ENCODE data around the gene ELAVL2. TPM values are rescaled to one million over a fixed set of nuclear protein-coding genes. Genes with fewer than 3 reads are reported as not detected.

The ELAVL2 gene
- total RNA-seq, 1 experiment from 2014 or later, result 16.8 TPM

DNA sequence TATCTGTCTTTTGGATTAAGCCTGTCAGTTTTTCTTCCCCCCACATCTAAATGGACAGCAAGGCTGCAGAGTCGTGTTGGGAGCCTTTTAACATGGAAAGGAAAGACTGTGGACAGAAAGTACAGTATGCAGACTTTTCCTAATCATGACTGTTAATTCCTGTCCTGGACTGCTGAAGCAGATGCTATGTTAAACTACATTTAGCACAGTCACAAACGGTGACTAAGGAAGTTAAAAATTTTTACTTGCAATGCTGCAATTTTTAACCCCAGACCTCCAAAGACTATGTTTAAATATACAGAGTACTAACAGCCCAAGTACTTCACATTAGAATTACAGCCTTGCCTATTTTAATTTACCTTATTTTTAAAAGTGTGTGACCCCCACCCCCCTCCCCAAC is 51.8 kb downstream of the ELAVL2 start:
- Histone ChIP-seq H2BK15ac (ENCODE audit: low read depth, low read length) (no peak overlapping the region), H3K56ac (ENCODE audit: insufficient read length, low read depth, low read length) (no peak overlapping the region), H3K79me2 (ENCODE audit: insufficient read depth, low read length) (peaks cover 40% of the 10 kb centered on the region; the same call in 1 of the 2 replicates), H2BK12ac (ENCODE audit: insufficient read length, low read depth, low read length) (no peak overlapping the region), H4K20me1 (ENCODE audit: control insufficient read depth, insufficient read depth, insufficient read length) (no peaks in the 10 kb centered on the region), H3K18ac (ENCODE audit: insufficient read length, low read depth, low read length) (no peak overlapping the region), H3K27me3 (ENCODE audit: insufficient read depth, low read length) (no peaks in the 10 kb centered on the region), H2BK5ac (ENCODE audit: insufficient read length, low read length) (no peak overlapping the region), H3K4ac (ENCODE audit: low read depth, low read length) (no peak overlapping the region), H3K23ac (ENCODE audit: insufficient read length, low read depth, low read length) (no peak overlapping the region), H3K9me3 (ENCODE audit: control insufficient read depth, low read depth, low read length) (no peaks in the 10 kb centered on the region), H3K79me1 (ENCODE audit: insufficient read depth, low read depth, low read length, poor library complexity, severe bottlenecking) (no peaks in the 10 kb centered on the region), H2AK5ac (ENCODE audit: insufficient read length, low read length) (no peak overlapping the region), H3K9ac (ENCODE audit: extremely low read depth, insufficient read length, low read length) (no peak overlapping the region), H4K8ac (replicated peaks; ENCODE audit: insufficient read length, low read depth, low read length) (no peak overlapping the region), H2AFZ (ENCODE audit: low read length) (no peak overlapping the region), H3K4me1 (ENCODE audit: insufficient read depth, low read length) (peaks cover 36% of the 10 kb centered on the region), H3K14ac (ENCODE audit: insufficient read depth, low read length) (no peak overlapping the region), H2BK120ac (ENCODE audit: low read depth, low read length, poor library complexity, severe bottlenecking) (no peak overlapping the region), H4K5ac (ENCODE audit: insufficient read length, low read depth, low read length) (no peak overlapping the region), H2BK20ac (ENCODE audit: low read depth, low read length, poor library complexity, severe bottlenecking) (no peak overlapping the region), H3K27ac (ENCODE audit: insufficient read length, low read depth, low read length) (no peak overlapping the region), H4K91ac (ENCODE audit: insufficient read length, low read depth, low read length) (no peak overlapping the region), H3T11ph (ENCODE audit: low read length) (no peak overlapping the region), H3K4me2 (ENCODE audit: insufficient read depth, insufficient read length, low read length) (no peak overlapping the region), H3K23me2 (ENCODE audit: insufficient read length, low read depth, low read length, poor library complexity, severe bottlenecking) (no peaks in the 10 kb centered on the region)
- H3K4me1 Mint-ChIP-seq, result peaks cover 86 to 88% of the 10 kb centered on the region in 2 experiments
- H3K27ac Mint-ChIP-seq, result no peak overlapping the region
- no peaks in the 10 kb centered on the region for H3K9me3 Mint-ChIP-seq
- peaks cover 4 to 15% (median 13%) of the 10 kb centered on the region in 3 experiments; a peak in 6 of 7 replicates for H3K36me3 Mint-ChIP-seq (ENCODE audit: insufficient read depth in 1 of 3, low read depth in 3 of 3)
- no CpG with 5 or more reads among the region's 2 CpGs for whole genome bisulfite sequencing (ENCODE audit: extremely low coverage, insufficient read length, low lambda C conversion rate)
- no peak for TF ChIP-seq CTCF (conservative IDR thresholded peaks at IDR 0.05)
- no peak overlapping the region for H3K4me3 Mint-ChIP-seq
- no peak for DNase-seq
- H3K27me3 Mint-ChIP-seq (ENCODE audit: low read depth), result no peaks in the 10 kb centered on the region
